ENCODE results near the gene GABRR1.

GABRR1 gene

GRCh38 chr6:89161326-89162046 lies 55.7 kb downstream of the GABRR1 start:
- TF ChIP-seq CTCF (conservative IDR thresholded peaks at IDR 0.05; ENCODE audit: low read depth): no peak
- CTCF ChIA-PET: interaction anchor here (1.7 kb wide), 1 partner anchor 179 kb away, joined by 3 read pairs; no protein-coding TSS in a partner anchor
- DNase-seq (ENCODE audit: low spot score): no peak
- POLR2A ChIA-PET (ENCODE audit: low non-redundant PET): no interaction called here
- no peak overlapping the region for H3K27ac ChIP-seq

GRCh38 chr6:89160331-89161092 lies 56.6 kb downstream of the GABRR1 start:
- no peak for DNase-seq (ENCODE audit: low spot score)
- ChIA-PET CTCF (no interaction called here), POLR2A (ENCODE audit: low non-redundant PET) (no interaction called here)
- TF ChIP-seq CTCF (conservative IDR thresholded peaks at IDR 0.05; ENCODE audit: low read depth): no peak
- H3K27ac ChIP-seq: no peak overlapping the region

- ChIA-PET CTCF (no interaction called here), POLR2A (ENCODE audit: low non-redundant PET) (no interaction called here)
- no peak for DNase-seq (ENCODE audit: low spot score)
- TF ChIP-seq CTCF (conservative IDR thresholded peaks at IDR 0.05; ENCODE audit: low read depth): no peak
- H3K27ac ChIP-seq: no peak overlapping the region
Observed at GRCh38 chr6:89154131-89154530, 63.0 kb downstream of the GABRR1 start.

- no peak for DNase-seq (ENCODE audit: low spot score)
Observed at GRCh38 chr6:89148016-89148750, 69.0 kb downstream of the GABRR1 start.

GRCh38 chr6:89146718-89147700 lies 70.1 kb downstream of the GABRR1 start:
- ChIA-PET CTCF (interaction anchor here (0.7 to 1.0 kb wide), 2 partner anchors 164 to 228 kb away, joined by 3 to 9 read pairs; no protein-coding TSS in a partner anchor), POLR2A (ENCODE audit: low non-redundant PET) (interaction anchor here (0.6 kb wide), 1 partner anchor 146 kb away, joined by 4 read pairs; no protein-coding TSS in a partner anchor)
- H3K27ac ChIP-seq: peak overlapping the region; percentile 87
- DNase-seq (ENCODE audit: low spot score): peak; percentile 45
- no peak for TF ChIP-seq CTCF (conservative IDR thresholded peaks at IDR 0.05; ENCODE audit: low read depth)

More at GRCh38 chr6:89148016-89148750, 69.0 kb downstream of the GABRR1 start:
- ChIA-PET CTCF (interaction anchor here (1.0 kb wide), 1 partner anchor 165 kb away, joined by 9 read pairs; no protein-coding TSS in a partner anchor), POLR2A (ENCODE audit: low non-redundant PET) (interaction anchor here (0.6 kb wide), 1 partner anchor 147 kb away, joined by 4 read pairs; no protein-coding TSS in a partner anchor)
- 0 out of 2 replicates have a peak overlapping the region, but pooled peaks have one; percentile 28 for H3K27ac ChIP-seq
- no peak for TF ChIP-seq CTCF (conservative IDR thresholded peaks at IDR 0.05; ENCODE audit: low read depth)
